KG1 (cell line): Measurements from ENCODE around the gene TTC39A.

ENCODE experiments used
- DNase-seq: peaks from one replicate; lab custom pipeline; 2025; lab: John Stamatoyannopoulos, UW

The TTC39A gene

GRCh38 chr1:51297401-51298321 is 32.7 kb downstream of the TTC39A start:
- no peak for DNase-seq

- DNase-seq: peak; percentile 4
Measured at GRCh38 chr1:51296383-51297357, 33.7 kb downstream of the TTC39A start.

- DNase-seq: no peak
Measured at GRCh38 chr1:51295926-51296325, 34.4 kb downstream of the TTC39A start.

- DNase-seq: no peak
Measured at GRCh38 chr1:51294566-51295184, 35.7 kb downstream of the TTC39A start.

GRCh38 chr1:51293898-51294515 is 36.4 kb downstream of the TTC39A start:
- no peak for DNase-seq

GRCh38 chr1:51290489-51290847 is 39.9 kb downstream of the TTC39A start:
- no peak for DNase-seq

- no peak for DNase-seq
Measured at GRCh38 chr1:51289676-51290488, 40.5 kb downstream of the TTC39A start.

- no peak for DNase-seq
Measured at GRCh38 chr1:51288578-51288977, 41.8 kb downstream of the TTC39A start.

GRCh38 chr1:51287966-51288365 is 42.4 kb downstream of the TTC39A start:
- DNase-seq: no peak

- no peak for DNase-seq
Measured at GRCh38 chr1:51285055-51285454, 45.3 kb downstream of the TTC39A start.

GRCh38 chr1:51284487-51284954 is 45.8 kb downstream of the TTC39A start:
- no peak for DNase-seq

- no peak for DNase-seq
Measured at GRCh38 chr1:51283979-51284378, 46.4 kb downstream of the TTC39A start.

- DNase-seq: no peak
Measured at GRCh38 chr1:51282605-51283004, 47.8 kb downstream of the TTC39A start.

GRCh38 chr1:51281807-51282206 is 48.6 kb downstream of the TTC39A start:
- DNase-seq: no peak

GRCh38 chr1:51280321-51280978 is 49.9 kb downstream of the TTC39A start:
- DNase-seq: no peak

- no peak for DNase-seq
Measured at GRCh38 chr1:51276286-51276685, 54.1 kb downstream of the TTC39A start.

- DNase-seq: no peak
Measured at GRCh38 chr1:51274676-51275075, 55.7 kb downstream of the TTC39A start.

- DNase-seq: no peak
Measured at GRCh38 chr1:51272916-51273315, 57.4 kb downstream of the TTC39A start.

- DNase-seq: no peak
Measured at GRCh38 chr1:51270751-51271150, 59.6 kb downstream of the TTC39A start.

- DNase-seq: no peak
Measured at GRCh38 chr1:51268634-51269033, 61.7 kb downstream of the TTC39A start.
